Fibroblast of lung (primary cell): Measurements from ENCODE around the gene LSM12. TPM values are rescaled to one million over a fixed set of nuclear protein-coding genes. Genes with fewer than 3 reads are reported as not detected.

ENCODE experiments used
- DNase-seq, 2 donors: peaks; one replicate each; pipeline versions ENCODE4 v3.0.0 to v3.0.0-alpha.2; 2010; ENCODE audit warnings: low read depth in 2 of 2
- H2AFZ ChIP-seq: 2 replicates; pipeline ENCODE4 v1.5.1; 2012; ENCODE audit warnings: low read length, control low read depth, inconsistent platforms
- H3K27ac ChIP-seq: 2 replicates; pipeline ENCODE4 v1.5.1; 2011; ENCODE audit warnings: low read length, control low read depth; ENCODE audit not compliant: insufficient read depth
- H3K27me3 ChIP-seq: 2 replicates; pipeline ENCODE4 v1.5.1; 2011; ENCODE audit warnings: mild to moderate bottlenecking, low read length; ENCODE audit not compliant: control insufficient read depth, insufficient read depth
- H3K36me3 ChIP-seq: 2 replicates; pipeline ENCODE4 v1.5.1; 2011; ENCODE audit warnings: low read length; ENCODE audit not compliant: control insufficient read depth, insufficient read depth
- H3K4me1 ChIP-seq: 2 replicates; pipeline ENCODE4 v1.5.1; 2011; ENCODE audit warnings: low read length; ENCODE audit not compliant: control insufficient read depth, insufficient read depth; ENCODE audit errors: extremely low read depth
- H3K4me2 ChIP-seq: 2 replicates; pipeline ENCODE4 v1.5.1; 2011; ENCODE audit warnings: low read length, control low read depth; ENCODE audit not compliant: insufficient read depth; ENCODE audit errors: extremely low read depth
- H3K4me3 ChIP-seq, 4 experiments: fragments of 200-600 bp in 1 of 4; sonication (generic) in 1 of 4; replicated peaks in 1 of 4; 2 replicates each; pipeline ENCODE4 v1.5.1; 2011 to 2016; ENCODE audit warnings: low read length in 4 of 4, low read depth in 3 of 4, mild to moderate bottlenecking in 3 of 4, control low read depth in 2 of 4, inconsistent platforms in 1 of 4, mixed read lengths in 1 of 4; ENCODE audit not compliant: insufficient read depth in 1 of 4; ENCODE audit errors: control extremely low read depth in 1 of 4
- H3K79me2 ChIP-seq: 2 replicates; pipeline ENCODE4 v1.5.1; 2012; ENCODE audit warnings: mild to moderate bottlenecking, low read length, inconsistent platforms; ENCODE audit not compliant: control insufficient read depth, insufficient read depth
- H3K9ac ChIP-seq: 2 replicates; pipeline ENCODE4 v1.5.1; 2011; ENCODE audit warnings: mild to moderate bottlenecking, low read length, control low read depth; ENCODE audit not compliant: insufficient read depth
- H3K9me3 ChIP-seq: 2 replicates; pipeline ENCODE4 v1.5.1; 2012; ENCODE audit warnings: low read depth, low read length; ENCODE audit not compliant: control insufficient read depth, insufficient read depth
- H4K20me1 ChIP-seq: 2 replicates; pipeline ENCODE4 v1.5.1; 2011; ENCODE audit warnings: low read length; ENCODE audit not compliant: control insufficient read depth, insufficient read depth; ENCODE audit errors: extremely low read depth
- CTCF ChIP-seq, 2 donors: IDR thresholded peaks in 1 of 2; conservative IDR thresholded peaks in 1 of 2; 1 replicate in 1 of 2; 2 replicates in 1 of 2; pipeline ENCODE4 v1.5.1; 2011 to 2012; ENCODE audit warnings: low read length in 2 of 2, control low read depth in 1 of 2, inconsistent platforms in 1 of 2, low read depth in 1 of 2, mild to moderate bottlenecking in 1 of 2
- EZH2 ChIP-seq: IDR thresholded peaks from 2 replicates; pipeline ENCODE4 v1.5.1; 2012; ENCODE audit warnings: low read length, control low read depth, mild to moderate bottlenecking; ENCODE audit errors: missing control alignments
- polyA plus RNA-seq, 2 donors: library from polyadenylated mRNA; depleted of rRNA in 1 of 2; stranded (reverse) in 1 of 2; unstranded in 1 of 2; fragments of >200 nt; gene quantifications; 2 replicates each; pipeline ENCODE4 v1.2.1, GENCODE V29; 2011 to 2012; ENCODE audit warnings: missing spikeins in 1 of 2
- total RNA-seq: library from RNA; depleted of rRNA; stranded (reverse); fragments of >200 nt; gene quantifications from 2 replicates; pipeline ENCODE4 v1.2.1, GENCODE V29; 2014

The LSM12 gene
- total and polyA plus RNA-seq, 2 donors (not counting 1 experiment from before 2014, with no cell fraction given), result 25.6 to 79.3 TPM

GRCh38 chr17:44024853-44025252 lies 41.6 kb downstream of the LSM12 start:
- no peaks in the 10 kb centered on the region for H3K27me3 ChIP-seq
- no peak overlapping the region for H3K27ac ChIP-seq
- H3K4me3 ChIP-seq, result no peak overlapping the region
- H4K20me1 ChIP-seq, result no peaks in the 10 kb centered on the region
- no peak overlapping the region for H3K9ac ChIP-seq
- no peaks in the 10 kb centered on the region for H3K9me3 ChIP-seq
- H3K79me2 ChIP-seq, result no peaks in the 10 kb centered on the region
- no peak for DNase-seq
- H3K4me2 ChIP-seq, result no peak overlapping the region
- H2AFZ ChIP-seq, result no peak overlapping the region
- peaks cover 8% of the 10 kb centered on the region for H3K36me3 ChIP-seq
- TF ChIP-seq EZH2 (no peak), CTCF (conservative IDR thresholded peaks at IDR 0.05 in 1 of 2, IDR thresholded peaks at IDR 0.05 in 1 of 2; ENCODE audit: low read depth in 1 of 2, low read length in 2 of 2) (no peak)
- no peaks in the 10 kb centered on the region for H3K4me1 ChIP-seq

GRCh38 chr17:44024271-44024663 lies 42.2 kb downstream of the LSM12 start:
- TF ChIP-seq EZH2 (no peak), CTCF (conservative IDR thresholded peaks at IDR 0.05 in 1 of 2, IDR thresholded peaks at IDR 0.05 in 1 of 2; ENCODE audit: low read depth in 1 of 2, low read length in 2 of 2) (no peak)
- no peaks in the 10 kb centered on the region for H3K27me3 ChIP-seq
- no peak overlapping the region for H2AFZ ChIP-seq
- H3K4me2 ChIP-seq, result no peak overlapping the region
- H3K27ac ChIP-seq, result no peak overlapping the region
- DNase-seq, result no peak
- H3K9ac ChIP-seq, result no peak overlapping the region
- H3K9me3 ChIP-seq, result no peaks in the 10 kb centered on the region
- peaks cover 6% of the 10 kb centered on the region for H3K36me3 ChIP-seq
- H4K20me1 ChIP-seq, result no peaks in the 10 kb centered on the region
- no peak overlapping the region for H3K4me3 ChIP-seq
- H3K79me2 ChIP-seq, result no peaks in the 10 kb centered on the region
- no peaks in the 10 kb centered on the region for H3K4me1 ChIP-seq

GRCh38 chr17:44023545-44024270 lies 42.8 kb downstream of the LSM12 start:
- H3K79me2 ChIP-seq, result no peaks in the 10 kb centered on the region
- TF ChIP-seq CTCF (conservative IDR thresholded peaks at IDR 0.05 in 1 of 2, IDR thresholded peaks at IDR 0.05 in 1 of 2; ENCODE audit: low read depth in 1 of 2, low read length in 2 of 2), result no peak
- no peak for TF ChIP-seq EZH2

More at GRCh38 chr17:44023545-44024270, 42.8 kb downstream of the LSM12 start:
- Histone ChIP-seq H3K4me2 (no peak overlapping the region), H3K4me3 (no peak overlapping the region), H3K27ac (no peak overlapping the region), H4K20me1 (no peaks in the 10 kb centered on the region), H3K9me3 (no peaks in the 10 kb centered on the region), H3K36me3 (peaks cover 6% of the 10 kb centered on the region), H3K9ac (no peak overlapping the region), H3K27me3 (no peaks in the 10 kb centered on the region), H3K4me1 (no peaks in the 10 kb centered on the region), H2AFZ (no peak overlapping the region)
- no peak for DNase-seq
